Urinary bladder (tissue), 4 donors: ENCODE data around the gene NFIC. TPM values are rescaled to one million over a fixed set of nuclear protein-coding genes. Genes with fewer than 3 reads are reported as not detected.
"Not testable (repeated sequence)": the region's sequence is repeated elsewhere in the genome, so short reads cannot be mapped to it uniquely, and the experiment has no call there.

Source experiments
- DNase-seq: peaks from one replicate; pipeline ENCODE4 v3.0.0-alpha.2; 2015; ENCODE audit errors: extremely low spot score
- H3K27ac ChIP-seq: one replicate; pipeline ENCODE4 v1.5.1; 2013; ENCODE audit warnings: low read depth, mild to moderate bottlenecking, moderate library complexity
- H3K36me3 ChIP-seq: one replicate; pipeline ENCODE4 v1.6.1; 2013; ENCODE audit warnings: mild to moderate bottlenecking, moderate library complexity; ENCODE audit not compliant: insufficient read depth
- H3K4me1 ChIP-seq: one replicate; pipeline ENCODE4 v1.6.1; 2013; ENCODE audit warnings: mild to moderate bottlenecking, moderate library complexity; ENCODE audit not compliant: insufficient read depth
- H3K4me3 ChIP-seq: one replicate; pipeline ENCODE4 v1.5.1; 2013; ENCODE audit warnings: low read depth, low read length
- WGBS: extraction: QIAGEN DNeasy Blood & Tissue Kit; methylation state at CpG from one replicate; pipeline ENCODE4 v1.1.7; 2013; 5-methylcytosine and 5-hydroxymethylcytosine counted together
- polyA plus RNA-seq: library from polyadenylated mRNA; stranded (reverse); fragments of 200-250 nt; gene quantifications from one replicate; pipeline ENCODE4 v1.2.3, GENCODE V29; 2013
- total RNA-seq: library from RNA; depleted of rRNA; stranded (reverse); fragments of >200 nt; gene quantifications from one replicate; pipeline ENCODE4 v1.2.3, GENCODE V29; 2014
- donor health status: healthy with polysubstance abuse.
- donor health status: healthy.

NFIC gene
- total and polyA plus RNA-seq, 2 donors, result 26.4 to 112 TPM

GRCh38 chr19:3381701-3382372 is 15.5 kb downstream of the NFIC start:
- Histone ChIP-seq H3K36me3 (no peaks in the 10 kb centered on the region), H3K4me1 (peaks cover under 1% of the 10 kb centered on the region), H3K4me3 (no peak overlapping the region), H3K27ac (no peak overlapping the region)
- DNase-seq, result no peak
- 93% methylated on average over 59 of the region's 59 CpGs for WGBS

- 80% methylated on average over 14 of the region's 14 CpGs for WGBS
- H3K4me1 ChIP-seq, result peaks cover 2% of the 10 kb centered on the region
- no peak for DNase-seq
- no peak overlapping the region for H3K4me3 ChIP-seq
- H3K27ac ChIP-seq, result peak overlapping the region; percentile 47
- no peaks in the 10 kb centered on the region for H3K36me3 ChIP-seq
Observed at GRCh38 chr19:3382460-3383100, 16.2 kb downstream of the NFIC start.

GRCh38 chr19:3383121-3383722 is 16.8 kb downstream of the NFIC start:
- H3K4me1 ChIP-seq, result peaks cover 2% of the 10 kb centered on the region
- H3K36me3 ChIP-seq, result no peaks in the 10 kb centered on the region
- WGBS, result 38% methylated on average over 13 of the region's 13 CpGs
- DNase-seq, result no peak
- H3K27ac ChIP-seq, result peak overlapping the region; percentile 63
- H3K4me3 ChIP-seq, result no peak overlapping the region

GRCh38 chr19:3386447-3387234 is 20.3 kb downstream of the NFIC start:
- peak overlapping the region; percentile 80 for H3K27ac ChIP-seq
- H3K4me1 ChIP-seq, result peaks cover 2% of the 10 kb centered on the region
- 63% methylated on average over 25 of the region's 25 CpGs for WGBS
- no peaks in the 10 kb centered on the region for H3K36me3 ChIP-seq
- no peak overlapping the region for H3K4me3 ChIP-seq
- DNase-seq, result no peak

- H3K27ac ChIP-seq, result peak overlapping the region; percentile 32
- H3K4me1 ChIP-seq, result peaks cover 2% of the 10 kb centered on the region
- no peak for DNase-seq
- no peaks in the 10 kb centered on the region for H3K36me3 ChIP-seq
- WGBS, result 38% methylated on average over 42 of the region's 42 CpGs
- no peak overlapping the region for H3K4me3 ChIP-seq
Observed at GRCh38 chr19:3387645-3388589, 21.5 kb downstream of the NFIC start.

GRCh38 chr19:3389446-3389778 is 23.0 kb downstream of the NFIC start:
- Histone ChIP-seq H3K27ac (peak overlapping the region; percentile 35), H3K36me3 (no peaks in the 10 kb centered on the region), H3K4me3 (no peak overlapping the region), H3K4me1 (peaks cover 2% of the 10 kb centered on the region)
- WGBS, result 85% methylated on average over 9 of the region's 9 CpGs
- DNase-seq, result no peak

GRCh38 chr19:3389876-3390371 is 23.5 kb downstream of the NFIC start:
- H3K4me3 ChIP-seq, result no peak overlapping the region
- WGBS, result 45% methylated on average over 17 of the region's 17 CpGs

GRCh38 chr19:3391911-3392310 is 25.5 kb downstream of the NFIC start:
- H3K4me1 ChIP-seq, DNase-seq, H3K27ac ChIP-seq, H3K4me3 ChIP-seq, H3K36me3 ChIP-seq: not testable (repeated sequence)
- 84% methylated on average over 9 of the region's 9 CpGs for WGBS

More at GRCh38 chr19:3389876-3390371, 23.5 kb downstream of the NFIC start:
- DNase-seq, result no peak
- Histone ChIP-seq H3K36me3 (no peaks in the 10 kb centered on the region), H3K27ac (peak overlapping the region; percentile 43), H3K4me1 (peaks cover 2% of the 10 kb centered on the region)

- no peak overlapping the region for H3K4me3 ChIP-seq
- no peaks in the 10 kb centered on the region for H3K36me3 ChIP-seq
- DNase-seq, result no peak
- H3K4me1 ChIP-seq, result no peaks in the 10 kb centered on the region
- 77% methylated on average over 11 of the region's 11 CpGs for WGBS
- no peak overlapping the region for H3K27ac ChIP-seq
Observed at GRCh38 chr19:3392480-3392879, 26.1 kb downstream of the NFIC start.

- H3K36me3 ChIP-seq, result no peaks in the 10 kb centered on the region
- H3K4me1 ChIP-seq, result no peaks in the 10 kb centered on the region
- no peak overlapping the region for H3K27ac ChIP-seq
- no peak for DNase-seq
- WGBS, result 80% methylated on average over 8 of the region's 8 CpGs
- H3K4me3 ChIP-seq, result no peak overlapping the region
Observed at GRCh38 chr19:3396881-3397265, 30.5 kb downstream of the NFIC start.

- H3K27ac ChIP-seq, result no peak overlapping the region
- WGBS, result 42% methylated on average over 17 of the region's 17 CpGs
- DNase-seq, result no peak
- H3K36me3 ChIP-seq, result no peaks in the 10 kb centered on the region
- H3K4me3 ChIP-seq, result no peak overlapping the region
- H3K4me1 ChIP-seq, result no peaks in the 10 kb centered on the region
Observed at GRCh38 chr19:3397266-3398022, 31.1 kb downstream of the NFIC start.
